OCI-LY7 (cell line): ENCODE measurements around the gene C16orf46.

ENCODE experiments used
- CTCF ChIP-seq: fragments of 200-600 bp; sonication (generic); conservative IDR thresholded peaks from 2 replicates; pipeline ENCODE4 v1.5.1; 2014; ENCODE audit warnings: mild to moderate bottlenecking, antibody characterized with exemption, low read length, moderate library complexity, mixed read lengths
- EZH2phosphoT487 ChIP-seq: fragments of 200-600 bp; sonication (generic); IDR thresholded peaks from 2 replicates; pipeline ENCODE4 v1.6.1; 2018; ENCODE audit warnings: low read depth, borderline replicate concordance, mild to moderate bottlenecking, mixed run types, antibody characterized with exemption, low read length, moderate library complexity, mixed read lengths

DNA sequence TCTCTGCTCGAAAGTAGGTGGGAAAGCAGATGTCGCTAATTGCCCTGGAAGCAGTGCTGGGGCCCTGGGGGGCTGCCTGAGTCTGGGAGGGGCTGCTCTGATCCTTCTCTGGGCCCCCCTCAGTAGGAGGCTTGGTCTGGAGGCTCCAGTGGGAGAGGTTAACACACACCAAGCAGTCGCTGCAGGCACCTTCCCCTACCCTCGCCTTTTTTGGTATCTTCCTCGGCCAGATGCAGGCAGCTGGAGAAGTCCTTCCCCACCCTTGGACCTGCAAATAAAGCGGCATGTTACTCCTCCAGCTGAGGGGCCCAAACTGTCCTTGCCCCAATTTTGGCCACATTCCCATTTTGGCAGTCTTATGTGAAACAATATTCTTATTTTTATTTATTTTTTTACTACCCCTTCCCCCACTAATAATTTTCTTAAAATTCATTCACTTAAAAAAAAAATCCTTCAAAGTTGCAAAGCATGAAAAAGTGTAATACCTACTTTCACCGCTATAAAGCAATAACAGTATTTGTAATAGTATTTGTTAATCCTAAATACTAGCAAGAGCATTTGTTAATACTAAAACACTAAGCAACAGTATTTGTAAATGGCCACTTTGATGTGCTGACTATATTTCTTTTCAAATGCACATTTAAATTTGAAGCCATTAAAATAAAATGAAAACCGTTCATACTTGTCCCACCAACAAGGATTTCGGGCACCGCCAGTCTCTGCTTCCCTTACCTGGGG lies 15.0 kb downstream of the C16orf46 start:
- TF ChIP-seq CTCF (no peak), EZH2phosphoT487 (no peak)
